SK-N-SH treated with all-trans-retinoic acid at 6 μM for 48 hours (cell line): Measurements from ENCODE around the gene FAM229A.

Experiments
- ISL1 ChIP-seq: fragments of 250-450 bp; sonication (Bioruptor Pico); IDR thresholded peaks from 2 replicates; pipeline ENCODE4 v2.1.2; 2022; ENCODE audit warnings: mild to moderate bottlenecking, moderate library complexity
- OSR1 ChIP-seq: fragments of 250-450 bp; sonication (Bioruptor Pico); IDR thresholded peaks from 2 replicates; pipeline ENCODE4 v1.8.0; 2022; ENCODE audit warnings: moderate library complexity, mild to moderate bottlenecking, inconsistent platforms
- RARB ChIP-seq: fragments of 250-450 bp; sonication (Bioruptor Pico); IDR thresholded peaks from 2 replicates; pipeline ENCODE4 v1.8.0; 2021; ENCODE audit warnings: mild to moderate bottlenecking, moderate library complexity
- TCF4 ChIP-seq: fragments of 250-450 bp; sonication (Bioruptor Pico); IDR thresholded peaks from 2 replicates; pipeline ENCODE4 v1.8.0; 2021; ENCODE audit warnings: mild to moderate bottlenecking, moderate library complexity, borderline replicate concordance
- TOX ChIP-seq: fragments of 250-450 bp; sonication (Bioruptor Pico); IDR thresholded peaks from 2 replicates; pipeline ENCODE4 v1.8.0; 2021; ENCODE audit warnings: mild to moderate bottlenecking, moderate library complexity, borderline replicate concordance
- TSHZ2 ChIP-seq: fragments of 250-450 bp; sonication (Bioruptor Pico); IDR thresholded peaks from 2 replicates; pipeline ENCODE4 v1.5.0; 2020; ENCODE audit warnings: mild to moderate bottlenecking, moderate library complexity
- TF ChIP-seq, protein P1 (sequence below): fragments of 250-450 bp; sonication (Bioruptor Pico); IDR thresholded peaks from 2 replicates; pipeline ENCODE4 v1.5.1; 2020; ENCODE audit warnings: low read depth, mild to moderate bottlenecking, moderate library complexity
- TF ChIP-seq, protein P2 (sequence below): fragments of 250-450 bp; sonication (Bioruptor Pico); IDR thresholded peaks from 2 replicates; pipeline ENCODE4 v1.8.0; 2021; ENCODE audit warnings: low read depth, mild to moderate bottlenecking, moderate library complexity, borderline replicate concordance

DNA sequence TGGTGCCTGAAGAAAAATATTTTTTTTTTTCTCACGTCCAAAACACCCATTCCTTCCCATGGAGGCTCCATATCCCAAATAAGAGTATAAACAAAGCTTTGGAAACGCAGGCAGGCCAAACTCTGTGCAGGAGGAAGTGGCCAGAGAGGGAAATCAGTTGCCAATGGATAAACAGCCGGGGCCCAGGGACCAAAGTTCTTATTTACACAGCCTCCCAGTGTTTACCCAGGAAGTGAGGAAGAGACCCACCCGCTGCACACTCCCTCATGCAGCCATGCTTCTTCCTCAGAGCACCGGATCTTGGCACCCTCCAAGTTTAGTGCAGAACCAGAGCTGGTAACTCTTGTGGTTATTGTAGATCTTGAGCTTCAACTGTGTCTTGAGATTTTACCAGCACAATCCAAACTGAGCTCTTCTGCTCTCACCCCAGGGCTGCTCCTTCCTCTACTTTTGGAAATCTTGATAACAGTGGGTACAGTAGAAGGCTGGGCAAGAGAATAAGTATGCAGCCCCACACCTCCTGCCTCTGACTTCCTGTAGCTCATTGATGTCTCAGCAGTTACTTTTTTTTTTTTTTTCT, 40.5 kb downstream of the FAM229A start:
- TF ChIP-seq ISL1 (CRISPR knock-in tag), result no peak
- TF ChIP-seq OSR1 (CRISPR knock-in tag), result no peak
- TF ChIP-seq RARB, result no peak
- TF ChIP-seq, protein P1, sequence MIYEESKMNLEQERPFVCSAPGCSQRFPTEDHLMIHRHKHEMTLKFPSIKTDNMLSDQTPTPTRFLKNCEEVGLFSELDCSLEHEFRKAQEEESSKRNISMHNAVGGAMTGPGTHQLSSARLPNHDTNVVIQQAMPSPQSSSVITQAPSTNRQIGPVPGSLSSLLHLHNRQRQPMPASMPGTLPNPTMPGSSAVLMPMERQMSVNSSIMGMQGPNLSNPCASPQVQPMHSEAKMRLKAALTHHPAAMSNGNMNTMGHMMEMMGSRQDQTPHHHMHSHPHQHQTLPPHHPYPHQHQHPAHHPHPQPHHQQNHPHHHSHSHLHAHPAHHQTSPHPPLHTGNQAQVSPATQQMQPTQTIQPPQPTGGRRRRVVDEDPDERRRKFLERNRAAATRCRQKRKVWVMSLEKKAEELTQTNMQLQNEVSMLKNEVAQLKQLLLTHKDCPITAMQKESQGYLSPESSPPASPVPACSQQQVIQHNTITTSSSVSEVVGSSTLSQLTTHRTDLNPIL (CRISPR knock-in tag), result no peak
- no peak for TF ChIP-seq TOX (CRISPR knock-in tag)
- TF ChIP-seq TCF4 (CRISPR knock-in tag), result no peak
- TF ChIP-seq, protein P2, sequence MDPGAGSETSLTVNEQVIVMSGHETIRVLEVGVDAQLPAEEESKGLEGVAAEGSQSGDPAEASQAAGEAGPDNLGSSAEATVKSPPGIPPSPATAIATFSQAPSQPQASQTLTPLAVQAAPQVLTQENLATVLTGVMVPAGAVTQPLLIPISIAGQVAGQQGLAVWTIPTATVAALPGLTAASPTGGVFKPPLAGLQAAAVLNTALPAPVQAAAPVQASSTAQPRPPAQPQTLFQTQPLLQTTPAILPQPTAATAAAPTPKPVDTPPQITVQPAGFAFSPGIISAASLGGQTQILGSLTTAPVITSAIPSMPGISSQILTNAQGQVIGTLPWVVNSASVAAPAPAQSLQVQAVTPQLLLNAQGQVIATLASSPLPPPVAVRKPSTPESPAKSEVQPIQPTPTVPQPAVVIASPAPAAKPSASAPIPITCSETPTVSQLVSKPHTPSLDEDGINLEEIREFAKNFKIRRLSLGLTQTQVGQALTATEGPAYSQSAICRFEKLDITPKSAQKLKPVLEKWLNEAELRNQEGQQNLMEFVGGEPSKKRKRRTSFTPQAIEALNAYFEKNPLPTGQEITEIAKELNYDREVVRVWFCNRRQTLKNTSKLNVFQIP, result no peak
- no peak for TF ChIP-seq TSHZ2 (CRISPR knock-in tag)
